HCT116 (cell line): ENCODE measurements around the gene P3H3.

Source experiments
- CTCF ChIP-seq, 3 experiments: fragments of 200-600 bp in 1 of 3; sonication (generic) in 1 of 3; IDR thresholded peaks in 2 of 3; conservative IDR thresholded peaks in 1 of 3; 2 replicates each; pipeline ENCODE4 v1.5.1; 2012 to 2017; ENCODE audit warnings: low read depth in 2 of 3, low read length in 2 of 3, antibody characterized with exemption in 1 of 3, borderline replicate concordance in 1 of 3, control low read depth in 1 of 3, mild to moderate bottlenecking in 1 of 3, mixed read lengths in 1 of 3, mixed run types in 1 of 3, moderate library complexity in 1 of 3; ENCODE audit not compliant: insufficient read depth in 1 of 3
- EZH2 ChIP-seq: fragments of 200-600 bp; sonication (generic); IDR thresholded peaks from 2 replicates; pipeline ENCODE4 v1.6.1; 2017; ENCODE audit warnings: antibody characterized with exemption, mixed run types
- EZH2phosphoT487 ChIP-seq: fragments of 200-600 bp; IDR thresholded peaks from 2 replicates; pipeline ENCODE4 v1.6.1; 2018; ENCODE audit warnings: antibody characterized with exemption, borderline replicate concordance
- TF ChIP-seq, protein P1 (sequence below): IDR thresholded peaks from 2 replicates; pipeline ENCODE4 v1.6.1; 2012

- TF ChIP-seq, protein P1, sequence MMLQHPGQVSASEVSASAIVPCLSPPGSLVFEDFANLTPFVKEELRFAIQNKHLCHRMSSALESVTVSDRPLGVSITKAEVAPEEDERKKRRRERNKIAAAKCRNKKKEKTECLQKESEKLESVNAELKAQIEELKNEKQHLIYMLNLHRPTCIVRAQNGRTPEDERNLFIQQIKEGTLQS = no peak
- TF ChIP-seq EZH2phosphoT487 = no peak
- TF ChIP-seq CTCF (IDR thresholded peaks at IDR 0.05 in 2 of 3, conservative IDR thresholded peaks at IDR 0.05 in 1 of 3; ENCODE audit: borderline replicate concordance in 1 of 3, insufficient read depth in 1 of 3, low read depth in 2 of 3, low read length in 2 of 3) = no peak
- no peak for TF ChIP-seq EZH2
Measured at GRCh38 chr12:6851921-6852650, 23.9 kb downstream of the P3H3 start, which contains the start of gene USP5.
